Stimulated activated naive B cell treated with anti-CD40 and anti-IgM and Interleukin-4, amounts not matched to agents 10 μg/mL and 1 μg/mL and 100 μg/mL, for 72 hours (primary cell): ENCODE results near the gene C4orf50.

Experiments
- ATAC-seq, 2 donors: fragments of 150-1000 bp; cut with Tn5 transposase; replicated peaks; 2 replicates each; pipeline ENCODE4 v1.10.0; 2021; ENCODE audit warnings: moderate library complexity in 1 of 2
- DNase-seq: peaks from one replicate; pipeline ENCODE4 v3.0.0; 2021
- H3K27ac Mint-ChIP-seq: one replicate; pipeline ENCODE4 v1.8.0; 2022; ENCODE audit warnings: mild to moderate bottlenecking, mixed read lengths
- H3K27me3 Mint-ChIP-seq, 2 donors: one replicate each; pipeline ENCODE4 v1.8.0; 2022; ENCODE audit warnings: mixed read lengths in 2 of 2
- H3K36me3 Mint-ChIP-seq, 2 donors: one replicate each; pipeline ENCODE4 v1.8.0; 2022; ENCODE audit warnings: mixed read lengths in 2 of 2, mild to moderate bottlenecking in 1 of 2
- H3K4me1 Mint-ChIP-seq, 2 donors: one replicate each; pipeline ENCODE4 v1.8.0; 2022; ENCODE audit warnings: mixed read lengths in 2 of 2, mild to moderate bottlenecking in 1 of 2
- H3K4me3 Mint-ChIP-seq, 2 donors: one replicate each; pipeline ENCODE4 v1.8.0; 2022; ENCODE audit warnings: mild to moderate bottlenecking in 2 of 2, mixed read lengths in 2 of 2, moderate library complexity in 1 of 2
- H3K9me3 Mint-ChIP-seq, 2 donors: one replicate each; pipeline ENCODE4 v1.8.0; 2022; ENCODE audit warnings: mixed read lengths in 2 of 2, mild to moderate bottlenecking in 1 of 2

The C4orf50 gene

DNA sequence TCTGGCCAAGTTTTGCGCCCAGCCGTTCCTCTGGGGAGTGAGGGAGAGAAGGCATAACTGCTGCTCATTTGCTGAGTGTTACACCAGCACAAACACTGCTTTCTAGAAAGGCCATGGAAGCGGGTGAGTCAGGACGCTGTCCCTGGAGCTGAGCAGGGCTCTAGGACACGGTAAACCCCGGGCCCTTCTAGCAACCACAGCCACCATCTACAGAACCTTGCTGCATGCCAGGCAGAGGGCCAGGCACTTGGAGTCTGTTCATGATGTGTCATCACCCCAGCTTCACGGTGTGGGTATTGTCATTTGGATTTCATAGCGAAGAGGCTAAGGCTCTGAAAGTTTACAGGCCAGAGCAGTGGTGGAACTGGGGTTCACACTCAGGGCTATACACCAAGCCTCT is 31.8 kb upstream of the C4orf50 start:
- Mint-ChIP-seq H3K27me3 (peaks cover 6 to 16% of the 10 kb centered on the region in 2 donors), H3K9me3 (no peaks in the 10 kb centered on the region), H3K36me3 (no peaks in the 10 kb centered on the region), H3K4me1 (no peaks in the 10 kb centered on the region), H3K4me3 (no peak overlapping the region), H3K27ac (no peak overlapping the region)
- DNase-seq = no peak
- no peak for ATAC-seq

DNA sequence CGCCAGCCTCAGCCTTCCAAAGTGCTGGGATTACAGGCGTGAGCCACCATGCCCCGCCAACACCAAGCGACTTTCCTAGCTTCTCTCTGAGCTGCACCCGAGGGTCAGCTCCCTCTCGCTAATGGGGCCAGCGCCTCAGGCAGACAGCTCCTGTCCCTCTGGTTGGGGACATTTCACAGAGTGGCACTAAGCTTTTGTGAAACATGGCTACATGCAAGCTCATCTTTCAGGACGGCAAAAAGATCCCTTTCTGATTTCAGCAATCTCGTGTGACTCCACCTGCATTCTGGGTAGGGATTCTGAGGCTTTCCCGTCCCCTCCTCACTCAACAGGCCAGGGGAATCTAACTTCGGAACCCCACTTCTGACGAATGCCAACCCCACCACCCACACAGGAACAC is 31.0 kb upstream of the C4orf50 start:
- Mint-ChIP-seq H3K36me3 (no peaks in the 10 kb centered on the region), H3K27ac (no peak overlapping the region), H3K9me3 (no peaks in the 10 kb centered on the region), H3K27me3 (peaks cover 11 to 23% of the 10 kb centered on the region in 2 donors), H3K4me1 (no peaks in the 10 kb centered on the region), H3K4me3 (no peak overlapping the region)
- DNase-seq = no peak
- ATAC-seq = no peak

DNA sequence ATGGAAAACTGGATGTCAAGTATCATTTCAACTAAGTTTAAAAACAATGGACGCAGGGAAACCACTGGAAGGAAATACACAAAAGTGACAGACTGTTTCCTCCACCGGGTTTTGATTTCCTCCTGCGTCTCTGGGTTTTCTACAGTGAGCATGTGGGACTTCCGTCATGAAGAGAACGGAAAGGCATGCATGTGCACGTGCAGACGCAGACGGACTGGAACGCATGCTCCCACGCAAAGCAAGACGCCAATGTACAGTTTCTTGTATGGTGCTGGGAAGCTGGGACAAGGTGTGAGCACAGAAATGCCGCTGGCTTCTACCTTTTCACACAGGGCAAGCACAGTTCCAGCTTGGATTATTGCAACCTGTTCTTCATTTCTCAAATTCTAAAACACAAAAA is 30.3 kb upstream of the C4orf50 start:
- H3K4me3 Mint-ChIP-seq = no peak overlapping the region
- no peak overlapping the region for H3K27ac Mint-ChIP-seq
- H3K4me1 Mint-ChIP-seq = no peaks in the 10 kb centered on the region
- peaks cover 19 to 30% of the 10 kb centered on the region in 2 donors for H3K27me3 Mint-ChIP-seq
- DNase-seq (no peak), ATAC-seq (no peak)
- no peaks in the 10 kb centered on the region for H3K36me3 Mint-ChIP-seq
- no peaks in the 10 kb centered on the region for H3K9me3 Mint-ChIP-seq

DNA sequence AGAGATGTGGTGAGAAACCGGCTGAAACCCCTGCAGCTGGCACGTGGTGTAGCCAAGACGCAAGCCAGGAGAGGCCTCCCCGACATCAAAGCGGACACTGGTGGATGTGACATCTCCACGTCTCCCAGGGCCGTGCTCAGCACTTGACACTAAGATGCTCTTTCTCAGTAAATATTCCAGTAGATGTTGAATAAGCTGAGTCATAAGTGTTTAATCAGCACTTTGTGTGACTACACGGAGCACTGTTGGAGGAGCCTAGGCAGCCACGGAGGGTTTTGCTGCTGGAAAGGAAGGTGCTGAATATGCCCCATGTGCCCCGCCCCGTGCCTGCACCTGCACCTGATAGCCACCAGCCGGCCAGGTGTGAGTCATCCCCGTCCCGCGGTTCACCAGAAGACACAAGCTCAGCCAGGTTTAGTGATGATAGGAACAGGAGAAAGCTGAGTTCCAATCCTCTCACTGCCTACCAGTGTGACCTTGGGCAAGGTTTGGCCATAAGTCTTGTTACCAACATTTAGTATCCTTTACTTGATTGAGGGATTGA is 29.0 kb upstream of the C4orf50 start:
- Mint-ChIP-seq H3K9me3 (no peaks in the 10 kb centered on the region), H3K27ac (no peak overlapping the region), H3K4me3 (no peak overlapping the region), H3K27me3 (peaks cover 20 to 40% of the 10 kb centered on the region in 2 donors), H3K36me3 (no peaks in the 10 kb centered on the region), H3K4me1 (no peaks in the 10 kb centered on the region)
- no peak for ATAC-seq
- no peak for DNase-seq

DNA sequence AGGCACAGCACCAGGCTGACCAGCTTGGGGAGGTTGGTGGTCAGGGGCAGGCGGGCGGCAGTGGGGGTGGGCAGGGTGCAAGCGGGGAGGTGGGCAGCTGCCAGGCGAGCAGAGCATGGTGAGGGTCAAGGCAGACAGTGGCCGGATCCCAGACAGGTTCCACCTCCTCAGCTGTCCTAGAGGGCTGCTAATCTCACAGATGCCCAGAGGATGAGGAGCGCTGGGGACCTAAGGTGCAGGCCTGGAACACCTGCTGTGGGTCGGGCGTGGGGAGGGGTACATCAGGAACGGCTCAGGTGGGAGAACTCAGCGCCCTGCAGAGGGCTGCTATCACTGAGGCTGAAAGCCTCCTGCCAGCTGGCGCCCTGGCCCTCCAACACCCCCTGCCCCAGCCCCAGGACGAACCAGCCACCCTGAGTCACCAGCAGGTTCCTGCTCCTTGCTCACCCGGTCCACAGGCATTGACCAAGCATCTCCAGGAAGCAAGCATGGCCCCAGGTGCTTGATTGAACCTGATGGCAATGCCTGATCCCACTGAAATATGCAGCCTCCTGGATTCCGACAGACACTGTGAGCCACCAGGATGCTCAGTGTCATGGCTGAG is 28.4 kb upstream of the C4orf50 start:
- Mint-ChIP-seq H3K4me3 (no peak overlapping the region), H3K36me3 (no peaks in the 10 kb centered on the region), H3K4me1 (no peaks in the 10 kb centered on the region), H3K27me3 (peaks cover 20 to 44% of the 10 kb centered on the region in 2 donors), H3K9me3 (no peaks in the 10 kb centered on the region), H3K27ac (no peak overlapping the region)
- ATAC-seq (no peak), DNase-seq (no peak)

DNA sequence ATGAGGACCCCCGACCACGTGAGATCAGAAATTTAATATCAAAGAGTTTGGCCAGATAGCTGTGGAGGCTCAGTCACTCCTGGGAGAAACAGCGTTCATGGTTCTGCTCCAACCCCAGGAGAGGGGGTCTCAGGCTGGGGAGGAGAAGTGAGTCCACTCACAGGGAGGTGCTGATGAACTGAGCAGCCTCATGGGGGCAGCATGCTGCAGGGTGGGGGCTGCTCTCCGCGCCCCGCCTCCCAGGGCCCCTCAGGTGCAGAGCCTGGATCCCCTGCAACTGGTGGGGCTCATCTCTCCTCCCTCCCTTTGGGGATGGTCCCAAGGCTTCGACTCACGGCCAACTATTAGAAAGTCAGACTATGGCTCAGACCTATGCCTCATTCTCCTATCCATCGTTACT is 26.6 kb upstream of the C4orf50 start:
- no peak for DNase-seq
- H3K27me3 Mint-ChIP-seq = peaks cover 20 to 45% of the 10 kb centered on the region in 2 donors
- no peak overlapping the region for H3K27ac Mint-ChIP-seq
- ATAC-seq = no peak
- no peaks in the 10 kb centered on the region for H3K4me1 Mint-ChIP-seq
- no peaks in the 10 kb centered on the region for H3K9me3 Mint-ChIP-seq
- H3K36me3 Mint-ChIP-seq = no peaks in the 10 kb centered on the region
- H3K4me3 Mint-ChIP-seq = no peak overlapping the region

DNA sequence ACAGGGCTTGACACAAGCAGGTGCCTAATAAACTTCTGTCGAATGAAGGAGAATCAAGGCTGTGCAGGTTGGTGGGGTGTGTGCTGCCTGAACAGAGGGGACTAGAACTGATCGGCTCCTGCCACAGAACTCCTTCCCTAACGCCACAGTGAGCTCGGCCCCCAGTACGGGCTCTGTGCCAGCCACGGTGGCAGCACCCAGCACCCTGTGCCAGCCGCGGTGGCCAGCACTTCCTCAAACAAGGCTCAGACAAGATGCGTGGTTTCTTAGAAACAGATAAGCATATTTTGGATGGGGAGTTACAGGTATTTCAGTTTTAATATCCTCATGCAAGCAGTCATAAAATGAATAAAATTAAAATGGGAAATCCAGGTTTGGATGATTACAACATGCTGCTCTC is 26.0 kb upstream of the C4orf50 start:
- Mint-ChIP-seq H3K4me3 (no peak overlapping the region), H3K36me3 (no peaks in the 10 kb centered on the region), H3K27me3 (peaks cover 20 to 45% of the 10 kb centered on the region in 2 donors), H3K4me1 (no peaks in the 10 kb centered on the region), H3K9me3 (no peaks in the 10 kb centered on the region), H3K27ac (no peak overlapping the region)
- ATAC-seq (no peak), DNase-seq (no peak)

DNA sequence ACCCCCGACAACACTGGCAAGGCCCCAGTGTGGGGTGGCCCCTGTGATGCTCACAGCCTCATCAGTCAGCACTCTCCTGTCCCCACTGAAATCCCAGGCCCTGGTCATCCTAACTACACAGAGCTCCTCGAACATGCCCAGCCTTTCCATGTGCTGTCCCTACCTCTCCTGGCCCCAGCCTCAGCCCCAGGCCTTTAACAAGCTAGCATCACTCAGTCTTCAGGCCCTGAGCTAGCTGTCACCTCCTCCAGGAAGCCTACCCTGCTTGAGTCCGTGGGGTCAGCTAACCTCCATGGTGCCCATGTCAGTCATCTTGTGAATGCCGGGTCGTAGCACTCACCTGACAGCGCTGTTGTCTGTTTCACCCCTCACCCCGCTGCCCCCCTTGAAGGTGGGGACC is 25.6 kb upstream of the C4orf50 start:
- Mint-ChIP-seq H3K9me3 (no peaks in the 10 kb centered on the region), H3K27me3 (peaks cover 20 to 45% of the 10 kb centered on the region in 2 donors), H3K36me3 (no peaks in the 10 kb centered on the region), H3K4me3 (no peak overlapping the region), H3K4me1 (no peaks in the 10 kb centered on the region), H3K27ac (no peak overlapping the region)
- no peak for DNase-seq
- no peak for ATAC-seq

DNA sequence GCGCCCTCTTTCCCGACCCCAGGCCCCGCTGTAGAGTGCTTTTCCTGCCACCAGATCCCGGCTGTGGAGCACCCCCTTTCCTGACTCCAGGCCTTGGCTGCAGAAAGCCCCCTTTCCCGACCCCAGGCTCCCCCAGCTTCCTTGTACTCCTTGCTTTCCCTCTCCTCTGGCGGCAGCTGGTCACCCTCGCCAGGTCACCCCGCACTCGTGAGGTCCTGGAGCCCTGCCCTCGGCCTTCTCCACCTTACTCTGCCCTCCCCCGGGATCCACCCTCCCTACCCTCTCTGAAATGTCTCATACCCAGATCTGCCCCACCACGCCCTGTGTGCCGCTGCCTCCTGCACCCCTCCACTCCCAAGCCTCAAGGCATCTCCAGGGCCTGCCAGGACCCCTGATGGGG is 25.0 kb upstream of the C4orf50 start:
- peaks cover 0 to 1% of the 10 kb centered on the region in 2 donors for H3K9me3 Mint-ChIP-seq
- H3K4me1 Mint-ChIP-seq = no peaks in the 10 kb centered on the region
- H3K27me3 Mint-ChIP-seq = peaks cover 20 to 45% of the 10 kb centered on the region in 2 donors
- H3K4me3 Mint-ChIP-seq = no peak overlapping the region
- DNase-seq (no peak), ATAC-seq (no peak)
- no peak overlapping the region for H3K27ac Mint-ChIP-seq
- H3K36me3 Mint-ChIP-seq = no peaks in the 10 kb centered on the region

DNA sequence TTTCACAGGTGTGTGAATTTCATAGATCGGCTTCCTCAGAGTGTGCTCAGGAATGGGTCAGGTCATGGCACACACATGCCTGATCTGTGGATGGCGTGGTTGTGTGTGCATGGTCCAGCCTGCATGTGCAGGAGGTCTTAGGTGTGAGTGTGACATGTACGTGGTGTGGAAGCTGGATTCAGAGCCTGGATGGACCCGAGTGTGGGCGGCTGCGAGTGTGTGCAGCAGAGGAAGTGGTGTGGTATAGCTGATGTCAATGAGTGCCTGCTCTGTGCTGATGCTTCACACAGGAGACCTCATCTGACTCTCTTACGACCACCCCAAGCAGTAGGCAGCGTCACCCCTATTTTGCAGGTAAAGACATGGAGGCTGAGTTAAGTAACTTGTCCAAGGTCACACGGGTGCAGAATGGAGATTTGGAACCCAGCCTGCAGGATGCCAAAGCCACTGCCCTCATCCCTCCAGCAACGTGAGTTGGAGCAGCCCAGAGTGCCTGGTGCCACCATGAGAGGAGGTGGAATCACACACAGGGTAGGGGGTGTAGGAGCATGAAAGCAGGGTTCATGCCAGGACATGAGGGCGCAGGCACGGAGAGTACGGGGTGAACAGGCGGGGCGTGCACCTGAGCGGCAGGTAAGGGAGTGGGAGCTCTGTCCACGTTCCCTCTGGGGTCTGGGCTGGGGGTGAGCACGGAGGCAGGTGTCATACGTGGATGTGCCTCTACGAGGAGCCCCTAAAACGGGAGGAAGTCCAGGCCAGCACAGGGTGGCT is 24.2 kb upstream of the C4orf50 start:
- DNase-seq (no peak), ATAC-seq (no peak)
- Mint-ChIP-seq H3K36me3 (no peaks in the 10 kb centered on the region), H3K4me1 (no peaks in the 10 kb centered on the region), H3K27me3 (peaks cover 20 to 45% of the 10 kb centered on the region in 2 donors), H3K9me3 (peaks cover 0 to 1% of the 10 kb centered on the region in 2 donors), H3K4me3 (no peak overlapping the region), H3K27ac (no peak overlapping the region)

DNA sequence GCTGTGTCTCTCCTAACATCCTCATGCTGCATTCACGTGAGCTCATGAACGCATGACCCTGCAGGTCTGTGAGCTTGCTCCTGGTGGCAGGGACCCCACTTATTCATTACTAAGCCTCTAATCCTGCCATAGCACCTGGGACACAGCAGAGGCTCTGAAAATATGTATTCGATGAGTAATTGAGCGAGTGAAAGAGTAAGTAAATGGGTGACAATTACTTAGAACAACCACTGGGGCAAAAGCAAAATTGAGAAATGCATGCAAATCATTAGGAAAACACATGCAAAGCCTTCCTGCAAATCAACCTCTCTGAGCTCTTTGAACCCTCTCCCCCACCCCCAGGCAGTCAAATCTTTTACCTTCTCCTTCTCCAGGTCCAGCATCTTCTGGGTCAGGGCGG is 23.6 kb upstream of the C4orf50 start:
- Mint-ChIP-seq H3K27ac (no peak overlapping the region), H3K9me3 (peaks cover 0 to 1% of the 10 kb centered on the region in 2 donors), H3K4me1 (no peaks in the 10 kb centered on the region), H3K4me3 (no peak overlapping the region), H3K36me3 (no peaks in the 10 kb centered on the region), H3K27me3 (peaks cover 20 to 45% of the 10 kb centered on the region in 2 donors)
- ATAC-seq (no peak), DNase-seq (no peak)

DNA sequence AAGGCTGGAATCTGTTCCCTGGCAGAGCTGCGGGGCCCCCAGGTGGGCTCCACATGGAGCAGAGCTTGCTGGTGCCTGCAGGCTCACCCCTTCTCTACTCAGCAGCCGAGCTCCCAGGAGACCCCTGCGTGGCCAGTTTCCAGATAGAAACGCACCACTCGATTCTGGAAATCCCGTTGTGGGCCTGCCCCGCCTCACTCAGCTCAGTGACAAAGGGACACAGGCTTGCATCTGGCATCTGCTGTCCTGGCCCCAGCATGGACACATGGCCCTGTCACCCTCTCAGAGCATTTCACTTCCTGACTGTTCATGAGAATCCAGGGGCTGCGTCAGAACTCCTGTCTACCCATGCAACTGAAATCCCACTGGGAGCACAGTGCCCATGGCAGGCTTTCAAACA is 20.5 kb upstream of the C4orf50 start:
- Mint-ChIP-seq H3K9me3 (peaks cover 0 to 1% of the 10 kb centered on the region in 2 donors), H3K4me3 (no peak overlapping the region), H3K27ac (no peak overlapping the region), H3K36me3 (no peaks in the 10 kb centered on the region), H3K27me3 (peaks cover 5 to 22% of the 10 kb centered on the region in 2 donors), H3K4me1 (no peaks in the 10 kb centered on the region)
- DNase-seq = no peak
- ATAC-seq = no peak

DNA sequence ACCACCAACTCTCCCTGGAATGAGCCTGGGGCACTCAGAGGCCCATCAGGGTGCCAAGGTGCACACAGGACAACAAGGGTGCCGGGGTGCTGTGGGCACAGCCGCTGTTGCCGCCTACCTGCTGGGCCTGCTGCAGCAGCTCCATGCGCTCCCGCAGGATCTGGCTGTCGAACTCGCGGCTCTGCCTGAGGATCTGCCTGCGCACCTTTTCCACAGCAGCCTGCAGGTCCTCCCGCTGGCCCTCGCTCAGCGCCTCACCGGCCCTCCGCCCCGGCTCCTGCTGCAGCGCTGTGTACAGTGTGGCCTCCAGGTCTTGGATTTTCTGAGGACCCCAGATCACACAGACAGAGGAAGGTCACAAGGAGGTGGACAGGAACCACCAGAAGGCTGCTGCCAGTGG is 17.6 kb upstream of the C4orf50 start:
- Mint-ChIP-seq H3K27ac (no peak overlapping the region), H3K27me3 (peaks cover 0 to 12% of the 10 kb centered on the region in 2 donors), H3K9me3 (peaks cover 0 to 1% of the 10 kb centered on the region in 2 donors), H3K4me3 (no peak overlapping the region), H3K4me1 (no peaks in the 10 kb centered on the region), H3K36me3 (no peaks in the 10 kb centered on the region)
- ATAC-seq (no peak), DNase-seq (no peak)

DNA sequence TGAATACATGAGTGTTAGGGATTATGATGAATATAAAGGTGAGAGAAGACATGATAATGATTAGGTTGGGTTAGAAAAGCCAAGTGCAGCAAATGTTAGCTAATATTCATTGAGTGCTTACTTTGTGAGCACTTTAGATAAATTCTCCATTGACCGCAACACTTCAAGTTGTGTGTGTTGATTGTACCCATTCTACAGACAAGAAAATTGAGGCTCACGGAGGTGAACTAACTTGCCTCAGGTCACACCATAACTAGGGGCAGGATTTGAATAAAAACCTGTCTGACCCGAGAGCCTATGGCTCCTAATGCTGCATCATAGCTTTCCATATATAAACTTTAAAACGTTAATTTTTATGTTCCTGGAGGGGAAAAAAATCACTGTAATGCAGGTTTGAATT is 15.2 kb upstream of the C4orf50 start:
- Mint-ChIP-seq H3K9me3 (no peaks in the 10 kb centered on the region), H3K4me3 (no peak overlapping the region), H3K27ac (no peak overlapping the region), H3K4me1 (no peaks in the 10 kb centered on the region), H3K27me3 (peaks cover 6 to 11% of the 10 kb centered on the region in 2 donors), H3K36me3 (no peaks in the 10 kb centered on the region)
- ATAC-seq = no peak
- no peak for DNase-seq
